Hindlimb muscle (tissue), 1 donor: Measurements from ENCODE around the gene SPAG9. TPM values are rescaled to one million over a fixed set of nuclear protein-coding genes. Genes with fewer than 3 reads are reported as not detected.

Experiments used
- DNase-seq: peaks from one replicate; pipeline ENCODE4 v3.0.0-alpha.2; 2013
- polyA plus RNA-seq: library from polyadenylated mRNA; unstranded; fragments of 120-200 nt; gene quantifications from one replicate; pipeline ENCODE4 v1.2.1, GENCODE V29; 2013; ENCODE audit not compliant: insufficient read length

The SPAG9 gene
- polyA plus RNA-seq, 1 donor, result 62.5 TPM

DNA sequence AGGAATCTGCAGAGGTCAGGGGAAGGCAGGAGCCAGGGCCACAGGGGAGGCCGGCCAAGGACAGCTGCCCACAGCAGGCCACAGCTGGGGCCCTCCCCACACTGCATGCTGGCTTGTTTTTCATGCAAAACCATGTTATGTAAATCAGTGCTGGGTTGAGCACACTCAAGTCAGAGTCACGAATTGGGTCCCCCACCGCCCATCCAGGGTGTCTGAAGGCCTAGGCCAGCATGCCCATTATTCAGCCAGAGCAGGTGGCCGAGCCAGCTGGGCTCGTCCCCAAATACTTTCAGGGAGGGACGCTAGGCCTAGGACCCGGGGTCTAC is 203.3 kb downstream of the SPAG9 start:
- DNase-seq, result no peak

DNA sequence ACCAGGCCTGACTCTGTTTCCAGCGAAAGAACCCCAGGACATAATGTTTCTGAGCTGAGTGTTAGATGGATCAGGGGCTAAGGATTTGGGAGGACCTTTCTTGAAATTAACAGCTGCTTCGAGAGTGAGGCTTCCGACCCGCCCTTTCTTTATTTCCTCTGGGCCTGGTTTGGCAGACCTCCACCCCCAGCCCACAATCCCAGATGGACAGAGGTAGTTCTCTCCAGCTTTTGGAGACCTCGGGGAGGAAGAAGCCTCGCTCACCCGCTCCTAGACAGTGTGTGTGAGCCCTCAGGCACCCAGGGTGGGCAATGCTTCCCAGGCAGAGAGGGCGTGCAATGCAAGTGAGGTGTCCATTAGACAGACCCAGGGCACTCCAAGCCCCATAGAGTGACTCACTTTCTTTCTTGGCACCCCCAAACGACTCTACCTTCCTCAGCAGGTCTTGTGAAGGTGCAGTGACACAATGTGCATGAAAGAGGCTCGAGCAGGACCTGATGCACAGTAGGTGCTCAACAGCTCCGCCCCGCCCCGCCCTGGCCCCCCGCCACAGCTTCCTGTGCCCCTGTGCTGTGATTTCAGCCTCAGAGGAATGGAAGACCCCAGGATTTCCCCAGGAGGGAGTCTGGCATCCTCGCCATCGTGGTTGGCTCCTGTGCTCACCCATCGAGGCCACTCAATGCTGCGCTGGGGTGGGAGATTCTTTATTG is 203.8 kb downstream of the SPAG9 start:
- DNase-seq, result no peak

DNA sequence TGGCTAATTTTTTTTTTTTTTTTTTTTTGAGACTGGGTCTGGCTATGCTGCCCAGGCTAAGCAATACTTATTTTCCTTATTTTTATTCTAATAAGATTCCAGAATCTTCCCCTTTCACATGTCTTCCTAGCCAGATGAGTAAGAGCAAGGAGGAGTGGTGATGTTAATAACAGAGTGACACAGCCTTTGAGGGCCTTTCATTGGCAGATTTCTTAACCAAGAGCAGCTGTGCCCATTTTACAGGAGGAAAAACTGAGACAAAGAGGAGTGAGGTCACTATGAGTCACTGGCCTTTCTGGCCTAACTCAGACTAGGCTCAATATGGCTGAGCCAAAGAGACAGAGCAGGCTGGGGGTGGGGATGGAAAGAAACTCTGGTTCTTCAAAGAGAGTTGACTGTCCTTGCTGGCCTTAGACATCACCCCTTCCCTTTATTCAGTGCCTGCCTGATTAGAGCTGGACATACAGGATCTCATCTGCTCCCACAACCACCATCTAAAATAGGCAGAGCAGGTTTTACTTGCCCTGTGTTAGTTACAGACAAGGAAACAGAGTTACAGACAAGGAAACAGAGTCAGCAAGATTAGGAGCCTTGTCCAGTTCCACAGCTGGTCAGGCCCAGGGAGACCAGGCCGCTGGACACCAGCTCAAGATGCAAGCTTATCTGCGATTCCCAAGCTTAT is 204.5 kb downstream of the SPAG9 start:
- no peak for DNase-seq

DNA sequence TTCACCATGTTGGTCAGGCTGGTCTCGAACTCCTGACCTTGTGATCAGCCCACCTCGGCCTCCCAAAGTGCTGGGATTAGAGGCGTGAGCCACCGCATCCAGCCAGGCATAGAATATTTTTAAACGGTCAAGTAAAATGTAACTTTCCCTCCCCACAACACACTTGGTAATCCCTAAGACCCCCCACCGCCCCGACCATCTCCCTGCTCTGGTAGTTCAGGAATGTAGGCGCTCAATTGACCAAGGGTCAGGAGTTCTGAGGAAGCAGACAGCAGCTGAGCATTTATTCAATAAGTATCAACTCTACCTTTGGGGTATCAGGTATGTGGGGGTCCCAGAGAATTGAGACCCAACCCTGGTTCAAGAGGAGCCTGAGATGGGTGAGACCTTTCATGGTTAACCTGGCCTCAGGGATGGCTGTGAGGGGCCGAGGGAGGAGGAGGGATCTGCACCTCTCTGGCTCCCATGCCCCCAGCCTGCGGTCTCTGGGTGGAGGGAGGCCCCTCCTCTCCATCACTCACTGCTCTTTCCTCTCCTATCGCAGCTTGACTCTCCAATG is 206.1 kb downstream of the SPAG9 start:
- DNase-seq, result no peak

DNA sequence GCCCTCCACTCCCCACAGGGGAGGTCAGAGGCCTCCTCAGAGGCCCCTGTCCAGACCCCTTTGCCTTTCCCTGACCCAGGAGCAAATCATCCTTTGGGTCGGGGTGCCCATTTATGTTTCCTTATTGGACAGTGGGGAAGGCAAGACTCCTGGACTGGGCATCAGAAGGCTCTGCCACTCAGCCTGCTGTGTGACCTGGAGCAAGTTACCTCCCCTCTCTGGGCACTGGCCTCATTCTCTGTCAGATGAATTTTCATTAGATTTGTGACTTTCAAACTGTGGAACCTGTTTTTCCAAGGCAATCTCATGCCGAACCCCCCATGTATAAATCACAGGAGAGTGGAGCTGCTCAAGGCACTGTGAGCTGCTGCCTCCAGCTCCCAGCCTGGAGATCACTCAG is 207.5 kb downstream of the SPAG9 start:
- no peak for DNase-seq

Other genes with a start within 250 kb of the SPAG9 start
- 47.7 TPM for gene NME1, start 32.7 kb upstream of the SPAG9 start, polyA plus RNA-seq
- gene NME2, start 45.5 kb upstream of the SPAG9 start, polyA plus RNA-seq, result 313 TPM
- gene MBTD1, start 139.2 kb upstream of the SPAG9 start, polyA plus RNA-seq, result 24.7 TPM
- gene UTP18, start 139.7 kb upstream of the SPAG9 start, polyA plus RNA-seq, result 25.6 TPM